GM21526 (cell line): ENCODE measurements around the gene CACNG3.
"Not testable (repeated sequence)": the region's sequence is repeated elsewhere in the genome, so short reads cannot be mapped to it uniquely, and the experiment has no call there.

Source experiments
- ATAC-seq: cut with Tn5 transposase; IDR thresholded peaks from one replicate; pipeline ENCODE4 v1.9.1; 2021; ENCODE audit warnings: moderate library complexity; ENCODE audit not compliant: unreplicated experiment, low FRiP score

The CACNG3 gene

GRCh38 chr16:24255456-24256371, at the start of gene CACNG3:
CACNG3 (plus strand) TSS chr16:24256335; CDS start chr16:24256755, 420 bp downstream.
- ATAC-seq = no peak

GRCh38 chr16:24206926-24207325, 49.2 kb upstream of the CACNG3 start:
- ATAC-seq = no peak

GRCh38 chr16:24208710-24209109, 47.4 kb upstream of the CACNG3 start:
- ATAC-seq = no peak

GRCh38 chr16:24214992-24215391, 41.1 kb upstream of the CACNG3 start:
- ATAC-seq = no peak

- no peak for ATAC-seq
Observed at GRCh38 chr16:24216961-24217360, 39.2 kb upstream of the CACNG3 start.

- ATAC-seq = no peak
Observed at GRCh38 chr16:24217461-24217860, 38.7 kb upstream of the CACNG3 start.

GRCh38 chr16:24218299-24218698, 37.8 kb upstream of the CACNG3 start:
- no peak for ATAC-seq

GRCh38 chr16:24221219-24221618, 34.9 kb upstream of the CACNG3 start:
- ATAC-seq = no peak

GRCh38 chr16:24228514-24228913, 27.6 kb upstream of the CACNG3 start:
- ATAC-seq = no peak

- ATAC-seq = no peak
Observed at GRCh38 chr16:24232936-24233335, 23.2 kb upstream of the CACNG3 start.

- no peak for ATAC-seq
Observed at GRCh38 chr16:24234737-24235136, 21.4 kb upstream of the CACNG3 start.

- no peak for ATAC-seq
Observed at GRCh38 chr16:24235806-24236205, 20.3 kb upstream of the CACNG3 start.

- not testable (repeated sequence) for ATAC-seq
Observed at GRCh38 chr16:24238846-24239245, 17.3 kb upstream of the CACNG3 start.

- no peak for ATAC-seq
Observed at GRCh38 chr16:24246911-24247607, 9.1 kb upstream of the CACNG3 start.

GRCh38 chr16:24253192-24253591, 2.9 kb upstream of the CACNG3 start:
- no peak for ATAC-seq

GRCh38 chr16:24257958-24258357, 1.8 kb downstream of the CACNG3 start:
- ATAC-seq = no peak

- ATAC-seq = no peak
Observed at GRCh38 chr16:24258791-24259190, 2.7 kb downstream of the CACNG3 start.

GRCh38 chr16:24262816-24263215, 6.7 kb downstream of the CACNG3 start:
- ATAC-seq = no peak

GRCh38 chr16:24270721-24271442, 14.7 kb downstream of the CACNG3 start:
- ATAC-seq = no peak

- ATAC-seq = no peak
Observed at GRCh38 chr16:24272379-24272778, 16.2 kb downstream of the CACNG3 start.
